IMR-90 (cell line): ENCODE results near the gene NKX2-1. TPM values are rescaled to one million over a fixed set of nuclear protein-coding genes. Genes with fewer than 3 reads are reported as not detected.

ENCODE experiments used
- ATAC-seq: fragments of 200-7000 bp; cut with Tn5 transposase; 2 replicates; pipeline ENCODE4 v1.9.1; 2020; ENCODE audit warnings: low read depth, mild to moderate bottlenecking, moderate library complexity
- BruUV-seq: library from RNA; stranded (reverse); fragments of 400-500 nt; replicated peaks from 2 replicates; lab custom pipeline; 2021; lab: Mats Ljungman, UMichigan
- CTCF ChIA-PET: fragments of 300-600 bp; formaldehyde crosslinking; extraction: SDS; loops from one replicate; lab custom pipeline; 2021; ENCODE audit warnings: antibody characterized with exemption; lab: Yijun Ruan, JAX
- POLR2A ChIA-PET: fragments of 300-600 bp; sonication (Branson Sonifier 250); formaldehyde crosslinking; loops from one replicate; lab custom pipeline; 2022; ENCODE audit warnings: antibody characterized with exemption; ENCODE audit not compliant: unreplicated experiment; lab: Charles Lee
- DNase-seq: peaks from one replicate; pipeline ENCODE4 v3.0.0; 2013
- H2AFZ ChIP-seq: replicated peaks from 2 replicates; pipeline ENCODE3; 2013; ENCODE audit warnings: low read length, mild to moderate bottlenecking; ENCODE audit not compliant: poor library complexity
- H2AK5ac ChIP-seq: 2 replicates; pipeline ENCODE4 v1.6.1; 2013; ENCODE audit warnings: low read depth, low read length, inconsistent platforms
- H2AK9ac ChIP-seq: replicated peaks from 2 replicates; pipeline ENCODE3; 2013; ENCODE audit warnings: mild to moderate bottlenecking, low read depth, low read length, moderate library complexity; ENCODE audit not compliant: poor library complexity
- H2BK120ac ChIP-seq: 2 replicates; pipeline ENCODE4 v1.6.1; 2013; ENCODE audit warnings: low read depth, low read length, inconsistent platforms
- H2BK15ac ChIP-seq: 3 replicates; pipeline ENCODE4 v1.6.1; 2013; ENCODE audit warnings: low read depth, low read length, inconsistent platforms
- H2BK20ac ChIP-seq: 2 replicates; pipeline ENCODE4 v1.6.1; 2013; ENCODE audit warnings: low read depth, mild to moderate bottlenecking, inconsistent platforms, low read length, moderate library complexity
- H2BK5ac ChIP-seq: 2 replicates; pipeline ENCODE4 v1.6.1; 2013; ENCODE audit warnings: mild to moderate bottlenecking, low read depth, low read length, inconsistent platforms; ENCODE audit not compliant: poor library complexity, severe bottlenecking
- H3K14ac ChIP-seq: replicated peaks from 2 replicates; pipeline ENCODE4 v1.6.1; 2013; ENCODE audit warnings: low read depth, low read length, inconsistent platforms
- H3K18ac ChIP-seq: 2 replicates; pipeline ENCODE4 v1.6.1; 2013; ENCODE audit warnings: low read depth, low read length, control low read depth
- H3K23ac ChIP-seq: 2 replicates; pipeline ENCODE4 v1.6.1; 2013; ENCODE audit warnings: low read depth, low read length, inconsistent platforms
- H3K27ac ChIP-seq: 2 replicates; pipeline ENCODE4 v1.5.1; 2013; ENCODE audit warnings: mild to moderate bottlenecking, control low read depth, low read length; ENCODE audit not compliant: insufficient read depth
- H3K27me3 ChIP-seq: 2 replicates; pipeline ENCODE4 v1.6.1; 2013; ENCODE audit warnings: low read length; ENCODE audit not compliant: control insufficient read depth, insufficient read depth
- H3K36me3 ChIP-seq: 2 replicates; pipeline ENCODE4 v1.6.1; 2013; ENCODE audit warnings: low read length, mixed read lengths; ENCODE audit not compliant: control insufficient read depth, insufficient read depth
- H3K4ac ChIP-seq: 2 replicates; pipeline ENCODE4 v1.6.1; 2013; ENCODE audit warnings: low read depth, low read length, inconsistent platforms
- H3K4me1 ChIP-seq: 2 replicates; pipeline ENCODE4 v1.6.1; 2013; ENCODE audit warnings: low read length, mixed read lengths; ENCODE audit not compliant: control insufficient read depth, insufficient read depth
- H3K4me2 ChIP-seq: 2 replicates; pipeline ENCODE4 v1.6.1; 2013; ENCODE audit warnings: low read depth, mild to moderate bottlenecking, control low read depth, low read length, moderate library complexity
- H3K4me3 ChIP-seq: 2 replicates; pipeline ENCODE4 v1.5.1; 2013; ENCODE audit warnings: low read depth, mild to moderate bottlenecking, control low read depth, low read length, moderate library complexity; ENCODE audit not compliant: insufficient read depth
- H3K56ac ChIP-seq: 2 replicates; pipeline ENCODE4 v1.6.1; 2013; ENCODE audit warnings: low read length, inconsistent platforms; ENCODE audit not compliant: insufficient read depth; ENCODE audit errors: extremely low read depth
- H3K79me1 ChIP-seq, 2 experiments: 2 replicates each; pipeline ENCODE4 v1.6.1; 2013; ENCODE audit warnings: low read length in 2 of 2, inconsistent platforms in 1 of 2, low read depth in 1 of 2
- H3K9ac ChIP-seq: 2 replicates; pipeline ENCODE4 v1.6.1; 2013; ENCODE audit warnings: low read depth, low read length, control low read depth
- H3K9me1 ChIP-seq: 2 replicates; pipeline ENCODE4 v1.6.1; 2013; ENCODE audit warnings: low read length, inconsistent platforms; ENCODE audit not compliant: insufficient read depth
- H3K9me3 ChIP-seq: 2 replicates; pipeline ENCODE4 v1.6.1; 2013; ENCODE audit warnings: low read length; ENCODE audit not compliant: control insufficient read depth, insufficient read depth
- H4K20me1 ChIP-seq: 2 replicates; pipeline ENCODE4 v1.6.1; 2013; ENCODE audit warnings: low read length, inconsistent platforms; ENCODE audit not compliant: insufficient read depth
- H4K5ac ChIP-seq: 2 replicates; pipeline ENCODE4 v1.6.1; 2013; ENCODE audit warnings: mild to moderate bottlenecking, low read depth, low read length, control low read depth
- H4K8ac ChIP-seq, 2 experiments: 2 replicates each; pipeline ENCODE4 v1.6.1; 2013; ENCODE audit warnings: low read depth in 2 of 2, low read length in 2 of 2, control low read depth in 1 of 2, inconsistent platforms in 1 of 2
- H4K91ac ChIP-seq: 2 replicates; pipeline ENCODE4 v1.6.1; 2013; ENCODE audit warnings: low read depth, low read length, inconsistent platforms; ENCODE audit not compliant: insufficient read depth
- MAFK ChIP-seq: IDR thresholded peaks from 2 replicates; pipeline ENCODE4 v1.6.1; 2012; ENCODE audit warnings: low read depth, low read length, improper control_type of control experiment
- WGBS, 2 experiments: methylation state at CpG; one replicate each; pipeline versions ENCODE4 v1.1.5 to v1.1.7; 2013; ENCODE audit warnings: missing lambda C conversion rate in 2 of 2; ENCODE audit not compliant: insufficient read length in 1 of 2; ENCODE audit errors: extremely low coverage in 2 of 2; 5-methylcytosine and 5-hydroxymethylcytosine counted together
- dilution Hi-C: fragments of 300-500 bp; cut with HindIII; formaldehyde crosslinking; loops from one replicate; pipeline ENCODE4 v1.14.3; 2018; ENCODE audit warnings: low sequenced_read_pairs; ENCODE audit not compliant: unreplicated experiment
- in situ Hi-C: fragments of 300-500 bp; cut with MboI; formaldehyde crosslinking; loops from 3 replicates; pipeline ENCODE4 v1.14.3; 2019; ENCODE audit warnings: low sequenced_read_pairs, inconsistent platforms, mixed read lengths
- intact Hi-C: fragments of 100-400 bp; cut with micrococcal nuclease; formaldehyde crosslinking; loops from 2 replicates; pipeline ENCODE4 v1.10.0; 2022
- polyA plus RNA-seq, 3 experiments: library from polyadenylated mRNA; depleted of rRNA; stranded (reverse); fragments of >200 nt; gene quantifications; 2 replicates each; pipeline ENCODE4 v1.2.3, GENCODE V29; 2012; ENCODE audit warnings: low replicate concordance in 1 of 3
- total RNA-seq: library from RNA; depleted of rRNA; stranded (reverse); fragments of >200 nt; gene quantifications from 2 replicates; pipeline ENCODE4 v1.2.3, GENCODE V29; 2012

The NKX2-1 gene
- total and polyA plus RNA-seq, 2 of the 4 experiments (the other 2 are of a cell fraction): not detected

DNA sequence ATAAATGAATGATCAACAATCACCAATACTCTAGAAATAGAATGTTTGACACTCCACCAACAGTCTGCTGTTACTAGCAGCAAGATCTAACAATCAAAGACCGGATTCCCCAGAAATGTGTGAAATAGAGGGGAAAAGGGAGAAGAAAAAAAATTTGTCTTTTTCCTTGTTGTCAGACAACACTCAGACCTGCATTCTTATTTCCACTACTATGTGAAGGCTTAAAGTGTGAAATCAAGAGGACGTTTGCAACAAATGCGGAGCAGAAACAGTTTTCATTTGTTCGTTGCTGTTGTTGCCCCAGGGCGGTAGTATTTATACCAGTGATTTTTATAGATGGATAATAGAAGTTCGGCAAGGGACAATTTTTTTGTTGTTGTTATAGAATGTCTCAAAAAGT is 9.2 kb downstream of the NKX2-1 start:
- POLR2A ChIA-PET: no interaction called here

More for the DNA sequence above, 9.2 kb downstream of the NKX2-1 start:
- Histone ChIP-seq H2AK5ac (no peak overlapping the region), H3K4ac (no peak overlapping the region), H2BK5ac (no peak overlapping the region), H3K9ac (no peak overlapping the region), H3K27ac (no peak overlapping the region), H2AFZ (no peak overlapping the region), H3K4me1 (no peaks in the 10 kb centered on the region), H3K4me2 (no peak overlapping the region), H4K8ac (no peak overlapping the region), H4K20me1 (no peaks in the 10 kb centered on the region), H3K9me3 (peaks cover 3% of the 10 kb centered on the region), H3K18ac (no peak overlapping the region), H3K9me1 (no peaks in the 10 kb centered on the region), H2BK15ac (no peak overlapping the region), H3K36me3 (no peaks in the 10 kb centered on the region), H2AK9ac (no peak overlapping the region), H3K14ac (no peak overlapping the region), H4K91ac (no peak overlapping the region), H3K79me1 (no peaks in the 10 kb centered on the region), H3K27me3 (peaks cover 87% of the 10 kb centered on the region), H2BK20ac (no peak overlapping the region), H2BK120ac (no peak overlapping the region), H3K56ac (no peak overlapping the region), H3K4me3 (no peak overlapping the region), H3K23ac (no peak overlapping the region), H4K5ac (no peak overlapping the region)
- ATAC-seq: no peak
- dilution Hi-C loops: no loop called here
- in situ Hi-C loops: no loop called here
- DNase-seq: no peak
- no CpG with 5 or more reads among the region's 6 CpGs for WGBS, 2 experiments
- CTCF ChIA-PET: no interaction called here
- no TSS peak for BruUV-seq
- intact Hi-C loops: no loop called here
- no peak for TF ChIP-seq MAFK
